Right lobe of liver (tissue), 4 donors: Measurements from ENCODE around the gene PRR5L.

Experiments used
- CTCF ChIP-seq, 4 donors: fragments of 200-600 bp in 3 of 4; fragments of 450-650 bp in 1 of 4; IDR thresholded peaks; one replicate each; pipeline versions ENCODE4 v1.5.1 to v1.8.0; 2016 to 2022; ENCODE audit warnings: antibody characterized with exemption in 4 of 4, mild to moderate bottlenecking in 2 of 4
- POLR2A ChIP-seq: fragments of 450-650 bp; IDR thresholded peaks from one replicate; pipeline ENCODE4 v1.6.1; 2017; ENCODE audit warnings: antibody characterized with exemption, mild to moderate bottlenecking
- donor health status: DM: no; HTN: no; CAD: no.
- donor health status: DM: no; HTN: no; CAD: no.
- donor health status: DM: no; HTN: yes; CAD: no.

GRCh38 chr11:36450110-36450572, 154.1 kb downstream of the PRR5L start:
- TF ChIP-seq CTCF (IDR thresholded peaks at IDR 0.05), result no peak
- TF ChIP-seq POLR2A, result no peak
